Forelimb muscle (tissue), 1 donor: ENCODE measurements around the gene MOCS1. TPM values are rescaled to one million over a fixed set of nuclear protein-coding genes. Genes with fewer than 3 reads are reported as not detected.
A peak's percentile ranks its signal among the peaks of the same experiment; 100 is the strongest.

Experiments
- DNase-seq: peaks from one replicate; pipeline ENCODE4 v3.0.0-alpha.2; 2013; ENCODE audit warnings: low read depth
- polyA plus RNA-seq: library from polyadenylated mRNA; unstranded; fragments of 120-200 nt; gene quantifications from one replicate; pipeline ENCODE4 v1.2.1, GENCODE V29; 2013; ENCODE audit not compliant: insufficient read length

The MOCS1 gene
- polyA plus RNA-seq, 1 donor = 9.2 TPM

DNA sequence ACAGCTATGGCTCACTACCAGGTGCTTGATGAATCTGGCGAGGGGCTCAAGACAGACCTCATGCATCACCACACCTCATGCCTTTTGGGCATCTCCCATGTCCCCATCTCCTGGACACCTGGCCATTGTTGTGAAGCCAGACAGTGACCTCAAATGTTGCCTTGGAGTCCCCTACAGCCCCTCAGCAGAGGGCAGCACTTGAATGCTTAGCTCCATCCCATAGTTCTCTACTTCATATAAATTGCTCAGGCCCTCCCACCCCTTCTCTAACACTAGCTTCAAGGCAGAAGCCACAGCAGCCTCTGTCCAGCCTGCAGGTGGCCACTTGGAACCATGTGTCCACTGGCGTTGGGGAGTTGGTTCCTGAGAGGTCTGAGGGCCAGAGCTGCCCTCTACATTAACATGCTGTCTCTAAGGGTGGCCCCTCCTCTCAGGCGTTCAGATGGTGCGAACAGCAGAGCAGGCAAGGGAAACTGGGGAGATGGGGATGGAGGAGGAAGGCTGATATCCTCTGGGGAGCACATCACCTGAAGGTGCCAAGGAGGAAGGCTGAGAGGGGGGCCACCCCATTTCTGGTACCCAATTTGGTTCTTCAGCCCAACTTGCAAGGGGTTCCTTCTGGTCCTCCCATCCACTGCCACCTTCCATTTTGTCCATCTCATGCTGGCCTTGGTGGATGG is 31.3 kb downstream of the MOCS1 start:
- DNase-seq = no peak

DNA sequence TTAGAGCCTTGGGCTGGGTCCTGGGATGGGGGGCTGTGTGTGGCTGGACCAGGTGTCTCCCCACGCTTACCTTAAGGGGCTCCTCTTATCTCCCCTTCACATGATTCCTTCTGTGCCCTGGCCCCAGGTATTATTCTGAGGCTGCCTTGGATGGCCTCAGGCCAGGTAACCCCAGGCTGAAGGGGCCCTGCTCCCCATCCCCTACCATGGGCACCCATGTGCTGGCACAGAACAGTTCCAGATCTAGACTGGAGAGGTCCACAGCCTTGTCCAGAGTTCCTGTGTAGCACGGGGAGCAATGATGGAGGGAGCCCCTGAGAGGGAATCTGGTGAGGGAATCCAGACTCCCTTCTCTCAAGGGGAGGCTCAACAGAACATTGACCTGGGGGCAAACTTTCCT is 32.1 kb downstream of the MOCS1 start:
- DNase-seq = no peak

- no peak for DNase-seq
Observed at GRCh38 chr6:39901670-39902069, 32.6 kb downstream of the MOCS1 start.

- no peak for DNase-seq
Observed at GRCh38 chr6:39901116-39901655, 33.1 kb downstream of the MOCS1 start.

GRCh38 chr6:39899554-39900295 is 34.5 kb downstream of the MOCS1 start:
- DNase-seq = no peak

DNA sequence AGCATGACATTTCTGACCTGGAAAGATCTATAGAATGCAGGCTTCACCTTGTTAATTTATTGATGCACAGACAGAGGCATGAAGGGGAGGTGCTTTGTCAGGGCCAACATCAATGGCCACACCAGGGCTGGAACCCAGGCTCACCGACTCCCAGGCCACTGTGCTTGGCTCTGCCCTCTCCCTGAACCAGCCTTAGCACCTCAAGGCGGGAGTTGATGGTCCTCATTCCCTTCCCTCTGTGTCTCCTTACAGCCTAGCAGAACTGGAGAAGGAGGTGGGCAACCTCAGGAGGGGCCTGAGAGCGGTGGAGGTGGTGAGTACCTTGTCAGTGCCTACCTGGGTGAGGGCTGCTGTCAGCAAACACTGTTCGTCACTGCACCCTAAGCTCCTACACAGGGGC is 35.6 kb downstream of the MOCS1 start:
- DNase-seq = no peak

DNA sequence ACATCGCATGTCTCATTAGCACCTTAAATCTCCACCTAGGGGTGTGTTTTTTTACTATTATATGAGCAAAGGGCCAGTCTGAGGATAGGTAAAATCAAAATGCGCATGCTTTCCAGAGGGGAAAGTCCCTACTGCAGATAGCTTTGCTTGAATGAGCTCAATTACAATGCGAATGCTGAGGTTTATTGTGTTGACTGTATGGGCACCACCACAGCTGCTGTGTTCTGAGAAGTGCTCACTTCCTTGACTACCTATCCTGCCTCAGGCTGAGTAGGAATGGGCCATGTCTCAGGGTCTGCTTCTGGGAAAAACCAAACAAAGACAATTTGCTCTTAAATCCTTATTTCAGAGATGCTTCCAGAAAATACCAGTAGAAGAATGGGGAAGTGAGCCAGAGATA is 36.6 kb downstream of the MOCS1 start:
- DNase-seq = no peak

- DNase-seq = no peak
Observed at GRCh38 chr6:39896701-39897100, 37.6 kb downstream of the MOCS1 start.

GRCh38 chr6:39893286-39893685 is 41.0 kb downstream of the MOCS1 start:
- no peak for DNase-seq

GRCh38 chr6:39892490-39893129 is 41.7 kb downstream of the MOCS1 start:
- DNase-seq = no peak

DNA sequence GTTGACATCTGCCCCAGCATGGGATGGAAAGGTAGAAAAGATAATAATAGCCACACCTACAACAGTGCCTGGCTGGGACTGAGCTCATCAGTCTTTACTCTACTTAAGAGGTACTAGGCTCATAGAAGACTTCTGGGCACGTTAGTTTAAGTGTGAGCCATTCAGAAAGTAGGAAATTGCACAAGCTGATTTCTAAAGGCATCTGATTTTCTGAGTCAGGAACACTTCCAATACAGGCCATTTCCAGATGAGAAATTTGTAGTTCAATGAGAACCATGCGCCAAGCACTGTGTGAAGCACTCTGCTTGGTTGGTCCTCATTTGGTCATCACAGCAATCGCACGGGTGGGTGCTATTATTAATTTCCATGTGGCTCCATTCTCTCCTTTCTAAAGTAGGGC is 42.3 kb downstream of the MOCS1 start:
- DNase-seq = no peak

DNA sequence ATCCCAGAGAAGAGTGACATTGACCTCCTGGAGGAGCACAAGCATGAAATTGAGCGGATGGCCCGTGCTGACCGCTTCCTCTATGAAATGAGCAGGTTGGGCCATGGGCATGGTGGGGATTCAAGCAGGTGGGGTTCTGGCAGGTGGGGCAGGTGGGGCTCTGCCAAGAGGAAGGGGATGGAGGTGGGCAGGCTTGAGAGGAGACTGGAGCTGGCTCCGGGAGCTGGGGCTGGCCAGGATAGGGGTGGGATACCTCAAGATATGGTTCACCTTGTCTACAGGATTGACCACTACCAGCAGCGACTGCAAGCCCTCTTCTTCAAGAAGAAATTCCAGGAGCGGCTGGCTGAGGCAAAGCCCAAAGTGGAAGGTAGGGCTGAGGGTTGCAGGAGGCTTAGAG is 42.9 kb downstream of the MOCS1 start:
- DNase-seq = no peak

GRCh38 chr6:39889229-39889628 is 45.0 kb downstream of the MOCS1 start:
- no peak for DNase-seq

- no peak for DNase-seq
Observed at GRCh38 chr6:39887692-39888450, 46.4 kb downstream of the MOCS1 start.

- DNase-seq = no peak
Observed at GRCh38 chr6:39886871-39887270, 47.4 kb downstream of the MOCS1 start.

DNA sequence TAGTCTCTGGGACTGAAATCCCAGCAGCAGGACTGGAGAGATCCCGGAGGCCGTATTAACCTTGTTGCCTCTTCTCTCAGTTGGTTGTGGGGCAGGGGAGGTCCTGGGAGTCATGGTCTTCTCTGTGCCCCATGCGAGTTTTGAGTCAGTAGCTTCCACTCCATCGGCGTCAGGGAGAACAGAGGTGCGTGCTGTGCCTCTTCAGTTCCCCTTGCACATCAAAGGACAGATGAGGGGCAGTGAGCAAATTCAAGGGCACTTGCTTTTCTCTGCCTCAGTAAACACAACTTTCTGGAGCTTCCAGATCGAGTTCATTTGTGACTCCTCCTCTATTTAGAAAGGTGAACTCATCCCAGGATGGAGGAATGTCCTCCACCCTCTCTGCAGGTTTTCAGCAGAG is 48.6 kb downstream of the MOCS1 start:
- no peak for DNase-seq

DNA sequence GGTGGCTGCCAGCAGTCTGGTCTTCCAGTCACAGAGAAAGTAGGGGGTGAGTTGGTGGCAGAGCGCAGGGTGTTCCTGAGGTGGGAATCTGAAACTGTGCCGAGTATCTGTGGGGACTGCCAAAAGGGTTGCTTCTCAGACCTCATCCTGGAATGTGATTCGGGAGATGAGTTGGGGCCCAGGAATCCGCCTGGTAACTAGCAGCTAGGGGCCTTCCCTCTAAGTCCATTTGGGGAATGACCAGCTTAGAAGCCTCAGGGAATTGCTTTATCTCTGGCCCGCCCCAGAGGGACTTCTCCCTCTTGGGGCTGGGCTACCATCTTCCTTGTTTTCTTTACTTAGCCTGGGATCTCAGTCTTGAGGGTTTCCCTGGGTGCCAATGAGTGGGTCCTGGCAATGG is 49.6 kb downstream of the MOCS1 start:
- no peak for DNase-seq

- peak; percentile 38 for DNase-seq
Observed at GRCh38 chr6:39882531-39882899, 51.7 kb downstream of the MOCS1 start.

DNA sequence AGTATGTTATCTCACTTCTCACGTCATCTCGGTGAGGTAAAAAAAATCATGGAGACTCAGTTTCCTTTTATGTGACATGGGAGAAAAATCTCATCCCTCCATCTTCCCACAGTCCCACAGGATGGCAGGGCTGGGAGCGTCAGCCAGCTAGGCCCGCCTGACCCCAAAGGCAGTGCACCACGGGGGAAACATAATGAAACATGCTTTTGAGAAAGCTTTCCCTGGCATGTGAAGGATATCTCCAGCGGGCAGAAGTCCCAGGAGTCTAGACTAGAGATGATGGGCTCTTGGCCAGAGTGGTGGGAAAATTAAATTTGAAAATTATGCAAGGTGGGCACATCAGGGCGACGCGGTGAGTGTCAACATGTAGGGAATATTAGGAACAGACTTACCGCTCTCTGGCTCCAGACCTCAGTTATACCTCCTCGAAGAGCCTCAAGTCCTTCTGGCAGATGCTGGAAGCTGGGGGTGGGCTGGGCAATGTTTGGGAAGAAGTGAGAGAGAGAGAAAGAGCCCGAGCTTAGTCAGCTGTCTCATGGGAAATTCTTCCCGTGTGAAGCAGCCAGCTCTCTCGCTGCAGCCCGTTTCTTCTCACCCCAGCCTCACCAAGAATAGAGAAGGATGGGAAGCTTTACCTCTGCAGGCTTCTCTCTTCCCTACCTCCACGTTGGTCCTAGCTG is 52.3 kb downstream of the MOCS1 start:
- DNase-seq = no peak

- DNase-seq = no peak
Observed at GRCh38 chr6:39880594-39880993, 53.7 kb downstream of the MOCS1 start.

- DNase-seq = no peak
Observed at GRCh38 chr6:39879535-39879934, 54.7 kb downstream of the MOCS1 start.

GRCh38 chr6:39876826-39877225 is 57.4 kb downstream of the MOCS1 start:
- DNase-seq = no peak
